Prostate gland (tissue), 2 donors: ENCODE data around the gene CCDC106. TPM values are rescaled to one million over a fixed set of nuclear protein-coding genes. Genes with fewer than 3 reads are reported as not detected.

Experiments
- DNase-seq: peaks from one replicate; pipeline ENCODE4 v3.0.0-alpha.2; 2019; ENCODE audit warnings: low spot score
- H3K27ac ChIP-seq, 2 donors: fragments of 200-600 bp; sonication (generic); 2 replicates each; pipeline ENCODE4 v1.5.1; 2017 to 2019
- H3K27me3 ChIP-seq: fragments of 200-600 bp; sonication (generic); replicated peaks from 2 replicates; pipeline ENCODE4 v1.5.1; 2019; ENCODE audit not compliant: insufficient read depth
- H3K36me3 ChIP-seq, 2 donors: fragments of 200-600 bp; sonication (generic); 1 replicate in 1 of 2; 2 replicates in 1 of 2; pipeline versions ENCODE4 v1.5.1 to v1.8.1; 2017 to 2019
- H3K4me1 ChIP-seq: fragments of 200-600 bp; sonication (generic); replicated peaks from 2 replicates; pipeline ENCODE4 v1.5.1; 2019
- H3K4me3 ChIP-seq, 2 donors: fragments of 200-600 bp; sonication (generic); 2 replicates each; pipeline ENCODE4 v1.5.1; 2017 to 2019
- H3K9me3 ChIP-seq: fragments of 200-600 bp; sonication (generic); 2 replicates; pipeline ENCODE4 v1.5.1; 2017
- POLR2A ChIP-seq: fragments of 450-650 bp; IDR thresholded peaks from one replicate; pipeline ENCODE4 v1.6.1; 2016; ENCODE audit warnings: antibody characterized with exemption, mild to moderate bottlenecking
- POLR2AphosphoS5 ChIP-seq: sonication (generic); formaldehyde crosslinking; IDR thresholded peaks from one replicate; pipeline ENCODE4 v1.6.1; 2017; ENCODE audit warnings: antibody characterized with exemption
- WGBS: methylation state at CpG from one replicate; pipeline ENCODE4 v1.1.5; 2018; 5-methylcytosine and 5-hydroxymethylcytosine counted together
- intact Hi-C: fragments of 100-400 bp; cut with DNase I; formaldehyde crosslinking; loops from one replicate; pipeline ENCODE4 v1.14.2; 2022
- total RNA-seq, 2 donors: library from RNA; depleted of rRNA; stranded (reverse); fragments of >200 nt; gene quantifications; one replicate each; pipeline ENCODE4 v1.1.0, GENCODE V29; 2016
- TF ChIP-seq, protein P1 (sequence below), 4 experiments: fragments of 200-600 bp in 2 of 4; fragments of 450-650 bp in 2 of 4; sonication (generic) in 2 of 4; IDR thresholded peaks; 1 replicate in 3 of 4; 2 replicates in 1 of 4; pipeline ENCODE4 v1.5.1; 2016 to 2019; ENCODE audit warnings: antibody characterized with exemption in 4 of 4, mild to moderate bottlenecking in 2 of 4, moderate library complexity in 2 of 4

CCDC106 gene
- total RNA-seq, 2 donors from 2014 or later: 17.7 to 70.2 TPM

GRCh38 chr19:55680339-55681130 lies 32.5 kb downstream of the CCDC106 start:
- intact Hi-C loops: no loop called here
- peaks cover 11 to 14% of the 10 kb centered on the region in 2 donors for H3K36me3 ChIP-seq
- H3K27ac ChIP-seq: no peak overlapping the region
- no peak for TF ChIP-seq POLR2AphosphoS5
- TF ChIP-seq, protein P1, sequence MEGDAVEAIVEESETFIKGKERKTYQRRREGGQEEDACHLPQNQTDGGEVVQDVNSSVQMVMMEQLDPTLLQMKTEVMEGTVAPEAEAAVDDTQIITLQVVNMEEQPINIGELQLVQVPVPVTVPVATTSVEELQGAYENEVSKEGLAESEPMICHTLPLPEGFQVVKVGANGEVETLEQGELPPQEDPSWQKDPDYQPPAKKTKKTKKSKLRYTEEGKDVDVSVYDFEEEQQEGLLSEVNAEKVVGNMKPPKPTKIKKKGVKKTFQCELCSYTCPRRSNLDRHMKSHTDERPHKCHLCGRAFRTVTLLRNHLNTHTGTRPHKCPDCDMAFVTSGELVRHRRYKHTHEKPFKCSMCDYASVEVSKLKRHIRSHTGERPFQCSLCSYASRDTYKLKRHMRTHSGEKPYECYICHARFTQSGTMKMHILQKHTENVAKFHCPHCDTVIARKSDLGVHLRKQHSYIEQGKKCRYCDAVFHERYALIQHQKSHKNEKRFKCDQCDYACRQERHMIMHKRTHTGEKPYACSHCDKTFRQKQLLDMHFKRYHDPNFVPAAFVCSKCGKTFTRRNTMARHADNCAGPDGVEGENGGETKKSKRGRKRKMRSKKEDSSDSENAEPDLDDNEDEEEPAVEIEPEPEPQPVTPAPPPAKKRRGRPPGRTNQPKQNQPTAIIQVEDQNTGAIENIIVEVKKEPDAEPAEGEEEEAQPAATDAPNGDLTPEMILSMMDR (IDR thresholded peaks at IDR 0.05): no peak
- no peak for TF ChIP-seq POLR2A
- peaks cover 16% of the 10 kb centered on the region for H3K4me1 ChIP-seq
- no peak overlapping the region for H3K4me3 ChIP-seq
- 94% methylated on average over 20 of the region's 20 CpGs for WGBS
- H3K9me3 ChIP-seq: no peaks in the 10 kb centered on the region
- H3K27me3 ChIP-seq: no peaks in the 10 kb centered on the region
- no peak for DNase-seq

GRCh38 chr19:55681131-55682092 lies 33.4 kb downstream of the CCDC106 start:
- no peak for DNase-seq
- H3K27me3 ChIP-seq: no peaks in the 10 kb centered on the region
- no peaks in the 10 kb centered on the region for H3K9me3 ChIP-seq
- TF ChIP-seq POLR2AphosphoS5 (no peak), POLR2A (no peak)
- TF ChIP-seq, protein P1 (IDR thresholded peaks at IDR 0.05): no peak
- 93% methylated on average over 9 of the region's 9 CpGs for WGBS
- no peak overlapping the region for H3K4me3 ChIP-seq
- intact Hi-C loops: no loop called here
- no peak overlapping the region for H3K27ac ChIP-seq
- H3K4me1 ChIP-seq: peaks cover 16% of the 10 kb centered on the region
- peaks cover 11 to 14% of the 10 kb centered on the region in 2 donors for H3K36me3 ChIP-seq

DNA sequence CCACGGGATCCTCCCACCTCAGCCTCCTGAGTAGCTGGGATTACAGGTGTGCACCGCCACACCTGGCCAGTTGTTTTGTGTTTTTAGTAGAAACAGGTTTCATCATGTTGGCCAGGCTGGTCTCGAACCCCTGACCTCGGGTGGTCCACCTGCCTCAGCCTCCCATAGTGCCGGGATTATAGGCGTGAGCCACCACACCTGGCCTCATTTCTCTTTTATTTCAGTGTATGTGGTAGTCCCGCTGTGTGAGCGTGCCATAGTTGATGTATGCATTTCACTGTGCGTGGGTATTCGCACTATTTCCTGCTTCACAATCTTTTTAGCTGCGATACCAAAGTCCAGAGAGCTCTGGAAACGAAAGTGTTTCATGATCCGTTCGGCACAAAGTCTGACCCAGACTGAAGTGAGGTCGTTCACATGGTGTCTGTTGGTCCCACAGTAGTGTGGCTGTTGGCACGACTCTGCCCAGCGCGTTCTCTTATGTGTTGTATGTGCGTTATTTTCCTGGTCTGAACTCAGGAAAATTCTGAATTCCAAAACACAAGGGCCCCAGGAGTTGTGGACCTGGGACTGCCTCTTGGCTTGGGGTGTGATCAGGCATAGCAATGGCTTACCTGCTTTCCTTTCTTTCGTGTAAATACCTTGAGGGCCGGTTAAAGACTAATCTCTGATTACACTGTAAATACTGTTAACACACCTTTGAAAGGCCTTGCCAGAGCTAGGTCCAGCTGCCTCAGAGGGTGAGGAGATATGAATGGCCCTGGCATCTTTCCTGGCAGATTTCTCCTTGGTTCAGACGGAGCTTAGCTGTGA lies 35.6 kb downstream of the CCDC106 start:
- TF ChIP-seq POLR2A (no peak), POLR2AphosphoS5 (peak; percentile 84)
- TF ChIP-seq, protein P1 (IDR thresholded peaks at IDR 0.05): no peak
- intact Hi-C loops: no loop called here
- Histone ChIP-seq H3K27ac (peak overlapping the region; percentile 0 to 65), H3K27me3 (no peaks in the 10 kb centered on the region), H3K36me3 (peaks cover 4 to 11% of the 10 kb centered on the region in 2 donors), H3K4me3 (no peak overlapping the region), H3K9me3 (no peaks in the 10 kb centered on the region), H3K4me1 (peaks cover 6% of the 10 kb centered on the region)
- 60% methylated on average over 22 of the region's 22 CpGs for WGBS
- DNase-seq: peak; percentile 74

GRCh38 chr19:55684946-55685681 lies 37.1 kb downstream of the CCDC106 start:
- TF ChIP-seq POLR2AphosphoS5 (no peak), POLR2A (no peak)
- TF ChIP-seq, protein P1 (IDR thresholded peaks at IDR 0.05): no peak
- H3K27me3 ChIP-seq: no peaks in the 10 kb centered on the region
- no peak overlapping the region for H3K27ac ChIP-seq
- H3K36me3 ChIP-seq: peaks cover 0 to 11% of the 10 kb centered on the region in 2 donors
- no peak for DNase-seq
- no peak overlapping the region for H3K4me3 ChIP-seq
- intact Hi-C loops: no loop called here
- no peaks in the 10 kb centered on the region for H3K9me3 ChIP-seq
- WGBS: 94% methylated on average over 60 of the region's 60 CpGs
- H3K4me1 ChIP-seq: peaks cover 6% of the 10 kb centered on the region
